CD4-positive, alpha-beta memory T cell (primary cell): ENCODE measurements around the gene PDHX. TPM values are rescaled to one million over a fixed set of nuclear protein-coding genes. Genes with fewer than 3 reads are reported as not detected.
A peak's percentile ranks its signal among the peaks of the same experiment; 100 is the strongest.

Experiments used
- CTCF ChIA-PET: fragments of 350-600 bp; sonication (Branson Sonifier 250); formaldehyde crosslinking; loops from one replicate; lab custom pipeline; 2021; ENCODE audit warnings: inconsistent platforms; ENCODE audit not compliant: partially characterized antibody; lab: Charles Lee
- POLR2A ChIA-PET: fragments of 350-600 bp; sonication (Branson Sonifier 250); formaldehyde crosslinking; loops from one replicate; lab custom pipeline; 2021; ENCODE audit not compliant: partially characterized antibody; lab: Charles Lee
- DNase-seq, 5 donors: peaks; one replicate each; pipeline versions ENCODE4 v3.0.0 to v3.0.0-alpha.2; 2020 to 2022; ENCODE audit warnings: mixed read lengths in 1 of 5
- H3K27ac ChIP-seq: one replicate; pipeline ENCODE4 v1.7.0; 2013; ENCODE audit warnings: low read depth, low read length
- H3K27me3 ChIP-seq: 2 replicates; pipeline ENCODE4 v1.7.0; 2013; ENCODE audit warnings: mild to moderate bottlenecking, low read length, moderate library complexity; ENCODE audit not compliant: insufficient read depth
- H3K36me3 ChIP-seq: 2 replicates; pipeline ENCODE4 v1.7.0; 2013; ENCODE audit warnings: mild to moderate bottlenecking, low read length, moderate library complexity; ENCODE audit not compliant: insufficient read depth
- H3K4me1 ChIP-seq: 2 replicates; pipeline ENCODE4 v1.7.0; 2013; ENCODE audit warnings: mild to moderate bottlenecking, low read length, moderate library complexity; ENCODE audit not compliant: insufficient read depth
- H3K4me3 ChIP-seq, 2 donors: one replicate each; pipeline ENCODE4 v1.7.0; 2013; ENCODE audit warnings: low read length in 2 of 2, mild to moderate bottlenecking in 1 of 2
- H3K9me3 ChIP-seq, 2 donors: one replicate each; pipeline ENCODE4 v1.7.0; 2013; ENCODE audit warnings: low read length in 2 of 2, control low read depth in 1 of 2; ENCODE audit not compliant: control insufficient read depth in 1 of 2
- H3K27ac Mint-ChIP-seq, 7 donors: one replicate each; pipeline ENCODE4 v1.8.0; 2020 to 2021; ENCODE audit warnings: mixed read lengths in 7 of 7, mild to moderate bottlenecking in 6 of 7, inconsistent platforms in 3 of 7, moderate library complexity in 3 of 7
- H3K27me3 Mint-ChIP-seq, 2 donors: one replicate each; pipeline ENCODE4 v1.8.0; 2020 to 2021; ENCODE audit warnings: mixed read lengths in 2 of 2
- H3K36me3 Mint-ChIP-seq, 2 donors: one replicate each; pipeline ENCODE4 v1.8.0; 2020 to 2021; ENCODE audit warnings: mixed read lengths in 2 of 2, inconsistent platforms in 1 of 2, mild to moderate bottlenecking in 1 of 2
- H3K4me1 Mint-ChIP-seq, 4 donors: one replicate each; pipeline ENCODE4 v1.8.0; 2020 to 2021; ENCODE audit warnings: mixed read lengths in 4 of 4, mild to moderate bottlenecking in 1 of 4
- H3K4me3 Mint-ChIP-seq, 8 donors: one replicate each; pipeline ENCODE4 v1.8.0; 2020 to 2021; ENCODE audit warnings: mixed read lengths in 8 of 8, mild to moderate bottlenecking in 7 of 8, moderate library complexity in 6 of 8, inconsistent platforms in 3 of 8
- H3K9me3 Mint-ChIP-seq, 8 donors: one replicate each; pipeline ENCODE4 v1.8.0; 2020 to 2021; ENCODE audit warnings: mixed read lengths in 8 of 8, mild to moderate bottlenecking in 5 of 8, inconsistent platforms in 3 of 8, moderate library complexity in 1 of 8
- intact Hi-C: fragments of 100-400 bp; cut with micrococcal nuclease; formaldehyde crosslinking; loops from one replicate; pipeline ENCODE4 v1.15.1; 2023
- polyA plus RNA-seq, 2 donors: library from polyadenylated mRNA; unstranded; fragments of 300-500 nt; fragmentation: Illumina TruSeq; gene quantifications; one replicate each; pipeline ENCODE4 v1.2.3, GENCODE V29; 2021
- total RNA-seq, 2 experiments: library from RNA; stranded (reverse); gene quantifications; one replicate each; pipeline ENCODE4 v1.2.3, GENCODE V29; 2021

The PDHX gene
- total and polyA plus RNA-seq, 4 experiments from 2014 or later, result 17.6 to 43.5 (median 29.8) TPM

DNA sequence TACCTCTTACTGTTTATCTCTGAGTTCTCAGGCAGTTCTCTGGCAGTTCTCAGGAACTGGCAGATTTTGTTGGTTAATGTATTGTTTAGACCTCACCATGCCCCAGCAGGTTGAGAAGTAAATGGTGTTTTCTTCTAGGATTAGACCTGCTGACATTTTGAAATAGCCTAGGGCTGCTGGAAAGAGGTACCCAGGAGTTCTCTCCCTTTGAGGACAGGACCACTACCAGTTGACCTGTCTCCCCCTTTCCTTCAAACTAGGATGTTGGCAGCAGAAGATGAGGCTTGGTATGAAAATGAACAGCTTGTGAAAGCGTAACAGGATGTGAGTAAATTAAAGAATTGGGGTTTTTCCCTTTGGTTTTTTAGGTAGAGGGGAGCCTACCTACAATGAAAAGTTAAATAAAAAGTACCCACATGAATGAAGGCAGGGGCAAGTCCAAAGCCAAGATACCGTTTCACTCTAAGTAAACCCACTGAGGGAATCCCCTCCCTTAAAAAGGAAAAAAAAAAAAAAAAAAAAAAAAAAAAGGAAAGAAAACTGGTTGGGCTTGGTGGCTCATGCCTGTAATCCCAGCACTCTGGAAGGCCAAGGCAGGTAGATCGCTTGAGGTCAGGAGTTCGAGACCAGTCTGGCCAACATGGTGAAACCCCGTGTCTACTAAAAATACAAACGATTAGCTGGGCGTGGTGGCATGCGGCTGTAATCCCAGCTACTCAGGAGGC, 96.2 kb downstream of the PDHX start:
- H3K27ac ChIP-seq, result peak overlapping the region; percentile 70
- intact Hi-C loops, result loop anchor here (1.0 to 2.0 kb wide), 4 partner anchors 18 to 127 kb away; partner anchors contain the start of gene CD44

DNA sequence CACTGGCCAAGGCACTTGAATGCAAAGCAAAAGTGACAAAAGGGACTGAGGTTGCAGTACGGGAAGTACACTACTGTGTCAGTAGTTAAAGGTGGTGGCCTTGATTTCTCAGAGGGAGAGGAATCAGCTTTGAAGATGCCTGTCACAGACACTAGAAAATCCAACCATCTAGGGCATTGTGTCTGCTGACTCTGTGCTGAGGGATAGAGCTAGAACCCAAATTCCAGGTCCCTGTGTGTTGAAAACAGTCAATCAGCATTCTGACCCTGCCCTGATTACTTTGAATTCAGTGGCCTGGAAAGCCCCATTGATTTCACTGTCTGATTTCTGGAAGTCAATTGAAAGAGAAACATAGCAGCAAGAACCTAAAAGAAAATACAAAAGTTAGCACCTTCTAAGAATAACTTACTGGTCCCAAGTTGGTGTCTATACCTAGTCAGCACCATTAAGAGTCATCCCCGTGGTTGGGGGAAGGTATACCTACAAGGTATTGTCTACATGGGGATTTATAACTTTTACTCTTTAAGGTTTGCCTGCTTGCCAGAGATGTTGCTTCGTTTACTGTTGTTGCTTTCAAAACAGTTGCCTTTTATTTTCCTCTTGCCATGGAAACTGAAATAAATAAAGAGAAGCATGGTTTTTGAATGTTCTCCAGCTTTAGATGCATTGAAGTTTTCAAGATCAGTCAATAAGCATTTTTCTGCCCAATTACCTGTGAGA, 97.3 kb downstream of the PDHX start:
- Mint-ChIP-seq H3K9me3 (no peaks in the 10 kb centered on the region), H3K27me3 (no peaks in the 10 kb centered on the region), H3K36me3 (peaks cover 0 to 3% of the 10 kb centered on the region in 2 donors), H3K4me1 (peaks cover 23 to 57% (median 37%) of the 10 kb centered on the region in 4 donors), H3K4me3 (peak overlapping the region; percentile 11 to 87 (median 71)), H3K27ac (peak overlapping the region; percentile 93 to 100 (median 97))
- no peak overlapping the region for H3K4me3 ChIP-seq
- H3K27ac ChIP-seq, result peak overlapping the region; percentile 70
- intact Hi-C loops, result loop anchor here (1.0 to 2.0 kb wide), 4 partner anchors 17 to 126 kb away; partner anchors contain the start of gene CD44
- ChIA-PET POLR2A (interaction anchor here (0.8 to 3.7 kb wide), 15 partner anchors 10 to 222 kb away, joined by 3 to 25 read pairs (median 8); partner anchors contain the start of gene CD44), CTCF (interaction anchor here (0.7 to 1.7 kb wide), 5 partner anchors 16 to 292 kb away, joined by 3 to 4 read pairs (median 3); no protein-coding TSS in a partner anchor)
- H3K4me1 ChIP-seq, result peaks cover 26% of the 10 kb centered on the region
- no peaks in the 10 kb centered on the region for H3K36me3 ChIP-seq
- peak; percentile 61 to 87 (median 75) for DNase-seq
- no peaks in the 10 kb centered on the region for H3K9me3 ChIP-seq
- no peaks in the 10 kb centered on the region for H3K27me3 ChIP-seq

More for the DNA sequence above, 96.2 kb downstream of the PDHX start:
- H3K4me1 Mint-ChIP-seq, result peaks cover 23 to 66% (median 41%) of the 10 kb centered on the region in 4 donors
- H3K27me3 Mint-ChIP-seq, result no peaks in the 10 kb centered on the region
- ChIA-PET POLR2A (interaction anchor here (0.6 to 3.7 kb wide), 18 partner anchors 9 to 229 kb away, joined by 3 to 25 read pairs (median 6); partner anchors contain the start of gene CD44), CTCF (interaction anchor here (0.7 to 1.7 kb wide), 4 partner anchors 13 to 293 kb away, joined by 3 to 4 read pairs (median 4); no protein-coding TSS in a partner anchor)
- peak overlapping the region; percentile 40 to 77 (median 69) for H3K4me3 Mint-ChIP-seq
- H3K36me3 Mint-ChIP-seq, result peaks cover 0 to 3% of the 10 kb centered on the region in 2 donors
- H3K4me1 ChIP-seq, result peaks cover 26% of the 10 kb centered on the region
- no peaks in the 10 kb centered on the region for H3K36me3 ChIP-seq
- no peaks in the 10 kb centered on the region for H3K9me3 Mint-ChIP-seq
- H3K4me3 ChIP-seq, result no peak overlapping the region
- peak; percentile 57 to 78 (median 60) for DNase-seq
- no peaks in the 10 kb centered on the region for H3K27me3 ChIP-seq
- H3K9me3 ChIP-seq, result no peaks in the 10 kb centered on the region
- H3K27ac Mint-ChIP-seq, result peak overlapping the region; percentile 93 to 100 (median 97)

DNA sequence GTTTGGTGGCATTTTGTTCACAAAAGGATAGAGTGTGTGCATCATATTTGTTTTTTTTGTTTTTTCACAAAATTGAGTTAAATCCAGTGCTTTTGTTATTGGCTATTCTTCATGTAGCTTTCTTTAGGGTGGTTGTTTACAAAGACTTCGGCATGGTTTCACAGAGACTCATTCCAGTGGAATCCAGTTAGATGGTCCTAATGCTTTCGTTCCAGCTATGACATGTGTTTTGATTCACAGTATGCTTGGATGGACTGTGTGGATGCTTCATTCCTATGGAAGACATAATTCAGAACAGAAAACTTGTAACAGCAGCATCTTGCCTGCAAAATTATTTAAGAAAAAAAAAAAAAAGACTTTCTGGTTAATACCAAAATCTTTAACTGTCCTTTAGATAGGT, 97.9 kb downstream of the PDHX start:
- Mint-ChIP-seq H3K36me3 (peaks cover 0 to 3% of the 10 kb centered on the region in 2 donors), H3K4me1 (peaks cover 21 to 53% (median 33%) of the 10 kb centered on the region in 4 donors), H3K27ac (peak overlapping the region; percentile 93 to 100 (median 97)), H3K9me3 (no peaks in the 10 kb centered on the region), H3K27me3 (no peaks in the 10 kb centered on the region), H3K4me3 (peak overlapping the region in 5 of 8 donors; percentile 6 to 72 (median 60))
- Histone ChIP-seq H3K36me3 (no peaks in the 10 kb centered on the region), H3K9me3 (no peaks in the 10 kb centered on the region), H3K4me1 (peaks cover 26% of the 10 kb centered on the region), H3K4me3 (no peak overlapping the region), H3K27me3 (no peaks in the 10 kb centered on the region), H3K27ac (peak overlapping the region; percentile 70)
- intact Hi-C loops, result no loop called here
- ChIA-PET POLR2A (interaction anchor here (0.8 to 3.7 kb wide), 9 partner anchors 11 to 222 kb away, joined by 3 to 25 read pairs (median 8); partner anchors contain the start of gene CD44), CTCF (interaction anchor here (1.3 kb wide), 1 partner anchor 15 kb away, joined by 3 read pairs; no protein-coding TSS in a partner anchor)
- DNase-seq, result no peak

DNA sequence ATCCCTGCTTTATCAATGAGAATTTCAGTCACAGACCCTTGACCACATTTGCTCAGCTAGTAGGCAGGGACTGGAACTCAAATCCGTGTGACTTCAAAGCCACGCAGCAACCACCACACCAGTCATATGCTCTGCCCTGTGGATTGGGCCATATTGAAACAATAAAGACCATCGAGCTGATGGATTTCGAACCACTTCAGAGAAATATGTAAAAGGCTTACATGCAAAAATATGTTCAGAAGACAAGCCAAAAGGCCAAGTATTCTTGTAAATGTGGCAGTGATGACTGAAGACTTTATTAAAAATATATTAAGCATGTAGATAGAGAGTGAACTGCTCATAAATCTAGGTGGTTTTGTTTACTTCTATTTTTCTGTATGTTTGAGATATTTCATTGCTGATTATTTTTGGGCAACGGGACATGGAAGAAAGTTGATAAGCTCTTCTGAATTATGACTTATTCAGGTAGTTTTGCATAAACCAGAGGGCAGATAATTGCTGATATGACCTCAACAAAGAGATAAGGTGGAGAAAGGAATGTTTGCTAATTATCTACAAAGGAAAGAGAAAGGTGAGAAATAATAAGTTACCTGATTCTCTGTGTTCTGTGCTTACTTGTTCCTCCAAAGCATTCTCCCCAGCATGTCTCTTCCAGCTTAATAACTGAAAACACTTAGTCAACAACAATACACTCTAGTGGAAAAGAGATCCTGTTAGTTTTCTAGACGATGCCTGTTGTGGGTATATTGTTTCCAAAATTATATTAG, 99.4 kb downstream of the PDHX start:
- H3K9me3 ChIP-seq, result no peaks in the 10 kb centered on the region
- peaks cover 21 to 49% (median 31%) of the 10 kb centered on the region in 4 donors for H3K4me1 Mint-ChIP-seq
- H3K27ac ChIP-seq, result no peak overlapping the region
- H3K4me3 Mint-ChIP-seq, result no peak overlapping the region
- H3K27me3 ChIP-seq, result no peaks in the 10 kb centered on the region
- H3K4me1 ChIP-seq, result peaks cover 26% of the 10 kb centered on the region
- peaks cover 0 to 3% of the 10 kb centered on the region in 2 donors for H3K36me3 Mint-ChIP-seq
- DNase-seq, result no peak
- CTCF ChIA-PET, result interaction anchor here (0.8 to 2.0 kb wide), 4 partner anchors 9 to 152 kb away, joined by 3 to 12 read pairs (median 4); no protein-coding TSS in a partner anchor
- POLR2A ChIA-PET, result interaction anchor here (0.7 to 1.4 kb wide), 4 partner anchors 9 to 125 kb away, joined by 3 to 7 read pairs (median 4); no protein-coding TSS in a partner anchor
- H3K27me3 Mint-ChIP-seq, result no peaks in the 10 kb centered on the region
- H3K9me3 Mint-ChIP-seq, result no peaks in the 10 kb centered on the region
- no peaks in the 10 kb centered on the region for H3K36me3 ChIP-seq
- no peak overlapping the region for H3K4me3 ChIP-seq
- peak overlapping the region in 6 of 7 donors; percentile 7 to 78 (median 67) for H3K27ac Mint-ChIP-seq
- intact Hi-C loops, result no loop called here

DNA sequence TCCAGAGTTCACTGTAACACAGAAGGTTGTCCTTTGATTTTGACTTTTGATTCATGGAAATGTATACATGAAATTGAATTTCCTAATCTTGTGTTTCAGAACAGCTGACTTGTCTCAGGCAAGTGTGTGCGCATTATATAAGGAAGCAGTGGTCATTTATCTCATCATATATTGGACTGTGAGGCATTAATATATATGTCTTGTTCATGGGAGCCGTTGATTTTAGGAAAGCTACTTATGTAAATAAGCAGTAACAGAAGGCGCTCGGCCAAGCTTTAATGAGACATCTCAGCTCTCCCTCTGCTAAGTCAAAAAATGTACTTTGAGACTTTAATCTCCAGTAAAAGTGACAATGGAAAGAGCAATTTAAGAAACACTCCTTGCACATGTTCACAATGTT, 100.5 kb downstream of the PDHX start:
- H3K4me3 ChIP-seq, result no peak overlapping the region
- H3K36me3 ChIP-seq, result no peaks in the 10 kb centered on the region
- H3K4me1 Mint-ChIP-seq, result peaks cover 21 to 39% (median 26%) of the 10 kb centered on the region in 4 donors
- H3K36me3 Mint-ChIP-seq, result peaks cover 0 to 3% of the 10 kb centered on the region in 2 donors
- H3K27ac ChIP-seq, result no peak overlapping the region
- H3K4me1 ChIP-seq, result peaks cover 26% of the 10 kb centered on the region
- no peak for DNase-seq
- POLR2A ChIA-PET, result interaction anchor here (1.0 to 1.3 kb wide), 2 partner anchors 13 to 124 kb away, joined by 3 read pairs; no protein-coding TSS in a partner anchor
- no peaks in the 10 kb centered on the region for H3K27me3 ChIP-seq
- peaks cover 0 to 4% (median 0%) of the 10 kb centered on the region in 8 donors for H3K9me3 Mint-ChIP-seq
- CTCF ChIA-PET, result interaction anchor here (0.6 to 2.0 kb wide), 2 partner anchors 14 to 221 kb away, joined by 4 to 12 read pairs; no protein-coding TSS in a partner anchor
- H3K27me3 Mint-ChIP-seq, result no peaks in the 10 kb centered on the region
- H3K4me3 Mint-ChIP-seq, result no peak overlapping the region
- intact Hi-C loops, result no loop called here
- no peaks in the 10 kb centered on the region for H3K9me3 ChIP-seq
- no peak overlapping the region for H3K27ac Mint-ChIP-seq
